Kidney (tissue), 14 donors: ENCODE data around the gene NDOR1. TPM values are rescaled to one million over a fixed set of nuclear protein-coding genes. Genes with fewer than 3 reads are reported as not detected.

Source experiments
- DNase-seq, 5 donors: peaks; one replicate each; pipeline ENCODE4 v3.0.0-alpha.2; 2013 to 2020
- FAIRE-seq: peaks from 2 replicates; lab custom pipeline; 2012; peaks lifted over from hg19 to GRCh38; lab: Jason Lieb, UNC
- H3K27ac ChIP-seq, 2 donors: one replicate each; pipeline ENCODE4 v1.7.0; 2013; ENCODE audit warnings: low read depth in 2 of 2, low read length in 2 of 2, inconsistent platforms in 1 of 2
- H3K27me3 ChIP-seq: one replicate; pipeline ENCODE4 v1.7.1; 2013; ENCODE audit warnings: low read length, inconsistent platforms; ENCODE audit not compliant: control insufficient read depth, insufficient read depth
- H3K36me3 ChIP-seq, 3 donors: one replicate each; pipeline versions ENCODE4 v1.7.0 to v1.7.1; 2013; ENCODE audit warnings: low read length in 3 of 3, control low read depth in 1 of 3, inconsistent platforms in 1 of 3; ENCODE audit not compliant: insufficient read depth in 3 of 3, control insufficient read depth in 2 of 3
- H3K4me1 ChIP-seq, 3 donors: one replicate each; pipeline versions ENCODE4 v1.7.0 to v1.7.1; 2013; ENCODE audit warnings: low read length in 3 of 3, inconsistent platforms in 1 of 3, low read depth in 1 of 3; ENCODE audit not compliant: control insufficient read depth in 2 of 3, insufficient read depth in 2 of 3
- H3K4me3 ChIP-seq, 3 donors: one replicate each; pipeline versions ENCODE4 v1.7.0 to v1.8.1; 2013; ENCODE audit warnings: low read length in 3 of 3, control low read depth in 1 of 3, inconsistent platforms in 1 of 3
- H3K9ac ChIP-seq, 3 donors: one replicate each; pipeline versions ENCODE4 v1.7.0 to v1.7.1; 2013; ENCODE audit warnings: low read length in 3 of 3, control low read depth in 1 of 3, inconsistent platforms in 1 of 3
- H3K9me3 ChIP-seq, 3 donors: one replicate each; pipeline versions ENCODE4 v1.7.0 to v1.7.1; 2013; ENCODE audit warnings: low read length in 3 of 3, control low read depth in 1 of 3, inconsistent platforms in 1 of 3; ENCODE audit not compliant: control insufficient read depth in 2 of 3, insufficient read depth in 1 of 3
- intact Hi-C: fragments of 100-400 bp; cut with DNase I; formaldehyde crosslinking; loops from one replicate; pipeline ENCODE4 v1.11.1; 2022
- polyA plus RNA-seq: library from polyadenylated mRNA; stranded (reverse); fragments of 350-450 nt; fragmentation: Illumina TruSeq; extraction: RNeasy Lipid Tissue Mini Kit (QIAGEN cat#74804); gene quantifications from one replicate; pipeline ENCODE4 v1.2.3, GENCODE V29; 2014; ENCODE audit warnings: low read depth, low replicate concordance; ENCODE audit not compliant: insufficient read depth
- total RNA-seq: library from RNA; stranded (reverse); fragmentation: NEBNext Ultra II Directional; extraction: Animal tissue kit (Norgen Biotek cat#: 25700); gene quantifications from one replicate; pipeline ENCODE4 v1.2.1, GENCODE V29; 2021
- TF ChIP-seq, protein P1 (sequence below): IDR thresholded peaks from 3 replicates; pipeline ENCODE4 v1.5.1; 2012; ENCODE audit warnings: mild to moderate bottlenecking, moderate library complexity, borderline replicate concordance; ENCODE audit not compliant: insufficient read depth; ENCODE audit errors: extremely low read depth
- donor health status: control.
- donor health status: control.
- donor health status: control.
- donor health status: control.
- donor health status: control.
- donor health status: DM: yes; HTN: yes; CAD: no.
- donor health status: Normal renal cell carcinoma (clear cell type).

The NDOR1 gene
- total and polyA plus RNA-seq, 2 donors from 2014 or later: 5.9 to 17.8 TPM

DNA sequence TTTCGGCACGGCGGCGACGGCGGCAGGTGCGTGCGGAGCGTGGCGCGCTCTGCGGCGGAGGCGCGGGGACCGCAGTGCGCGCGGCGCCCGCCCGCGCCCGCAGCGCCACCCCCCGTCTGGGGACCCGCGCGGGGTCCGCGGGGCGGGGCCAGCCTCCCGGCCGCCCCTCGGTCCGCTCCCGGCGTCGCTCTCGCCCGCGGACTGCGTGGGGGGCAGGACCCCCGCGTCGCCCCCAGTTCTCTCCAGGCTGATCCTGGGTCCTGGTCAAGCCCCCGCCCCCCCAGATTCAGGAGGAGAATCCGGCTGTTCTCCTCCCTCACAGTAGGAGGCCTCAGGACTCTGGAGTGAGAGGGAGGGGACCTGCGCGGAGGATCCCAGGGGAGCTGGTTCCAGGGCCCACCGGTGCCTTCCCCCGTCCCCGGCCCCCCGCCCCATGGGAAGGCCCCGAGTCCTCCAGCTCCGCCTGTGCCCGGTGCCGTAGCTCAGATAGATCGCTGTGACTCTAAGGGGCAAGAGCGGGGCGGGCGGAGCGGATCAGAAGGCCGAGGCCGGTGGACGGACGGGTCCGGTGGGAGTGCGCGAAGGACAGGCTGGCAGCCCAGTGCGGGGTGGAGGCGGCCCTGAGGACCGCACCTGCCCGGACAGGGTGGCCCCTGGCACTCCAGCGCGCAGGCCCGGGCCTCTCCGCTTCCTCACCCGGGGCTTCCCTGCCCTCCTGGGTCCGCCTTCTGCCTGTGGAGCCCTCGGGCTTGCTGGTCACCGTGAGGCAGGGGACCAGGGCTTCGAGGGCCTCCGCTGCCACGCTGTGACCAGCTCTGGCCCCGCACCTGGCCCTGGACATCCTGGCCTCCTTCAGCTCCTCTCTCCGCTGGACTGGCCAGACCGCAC is 16.9 kb downstream of the NDOR1 start, which contains the start of gene RNF208:
Gene RNF208 (minus strand): TSS at position 51 of the 888 bp plus-strand sequence. CDS start 1,028 bp downstream, outside the sequence.
- Histone ChIP-seq H3K4me1 (peaks cover 0 to 35% (median 8%) of the 10 kb centered on the region in 3 donors), H3K27me3 (no peaks in the 10 kb centered on the region), H3K27ac (peak within 1 kb of the TSS; percentile 9 to 85), H3K4me3 (peak within 1 kb of the TSS in 2 of 3 donors; percentile 34 to 81), H3K36me3 (no peaks in the 10 kb centered on the region), H3K9ac (peak within 1 kb of the TSS in 2 of 3 donors; percentile 52 to 71), H3K9me3 (no peaks in the 10 kb centered on the region)
- TF ChIP-seq, protein P1, sequence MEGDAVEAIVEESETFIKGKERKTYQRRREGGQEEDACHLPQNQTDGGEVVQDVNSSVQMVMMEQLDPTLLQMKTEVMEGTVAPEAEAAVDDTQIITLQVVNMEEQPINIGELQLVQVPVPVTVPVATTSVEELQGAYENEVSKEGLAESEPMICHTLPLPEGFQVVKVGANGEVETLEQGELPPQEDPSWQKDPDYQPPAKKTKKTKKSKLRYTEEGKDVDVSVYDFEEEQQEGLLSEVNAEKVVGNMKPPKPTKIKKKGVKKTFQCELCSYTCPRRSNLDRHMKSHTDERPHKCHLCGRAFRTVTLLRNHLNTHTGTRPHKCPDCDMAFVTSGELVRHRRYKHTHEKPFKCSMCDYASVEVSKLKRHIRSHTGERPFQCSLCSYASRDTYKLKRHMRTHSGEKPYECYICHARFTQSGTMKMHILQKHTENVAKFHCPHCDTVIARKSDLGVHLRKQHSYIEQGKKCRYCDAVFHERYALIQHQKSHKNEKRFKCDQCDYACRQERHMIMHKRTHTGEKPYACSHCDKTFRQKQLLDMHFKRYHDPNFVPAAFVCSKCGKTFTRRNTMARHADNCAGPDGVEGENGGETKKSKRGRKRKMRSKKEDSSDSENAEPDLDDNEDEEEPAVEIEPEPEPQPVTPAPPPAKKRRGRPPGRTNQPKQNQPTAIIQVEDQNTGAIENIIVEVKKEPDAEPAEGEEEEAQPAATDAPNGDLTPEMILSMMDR: no peak
- intact Hi-C loops: no loop called here
- FAIRE-seq (no peak), DNase-seq (peak in 2 of 5 donors; percentile 43 to 84)

DNA sequence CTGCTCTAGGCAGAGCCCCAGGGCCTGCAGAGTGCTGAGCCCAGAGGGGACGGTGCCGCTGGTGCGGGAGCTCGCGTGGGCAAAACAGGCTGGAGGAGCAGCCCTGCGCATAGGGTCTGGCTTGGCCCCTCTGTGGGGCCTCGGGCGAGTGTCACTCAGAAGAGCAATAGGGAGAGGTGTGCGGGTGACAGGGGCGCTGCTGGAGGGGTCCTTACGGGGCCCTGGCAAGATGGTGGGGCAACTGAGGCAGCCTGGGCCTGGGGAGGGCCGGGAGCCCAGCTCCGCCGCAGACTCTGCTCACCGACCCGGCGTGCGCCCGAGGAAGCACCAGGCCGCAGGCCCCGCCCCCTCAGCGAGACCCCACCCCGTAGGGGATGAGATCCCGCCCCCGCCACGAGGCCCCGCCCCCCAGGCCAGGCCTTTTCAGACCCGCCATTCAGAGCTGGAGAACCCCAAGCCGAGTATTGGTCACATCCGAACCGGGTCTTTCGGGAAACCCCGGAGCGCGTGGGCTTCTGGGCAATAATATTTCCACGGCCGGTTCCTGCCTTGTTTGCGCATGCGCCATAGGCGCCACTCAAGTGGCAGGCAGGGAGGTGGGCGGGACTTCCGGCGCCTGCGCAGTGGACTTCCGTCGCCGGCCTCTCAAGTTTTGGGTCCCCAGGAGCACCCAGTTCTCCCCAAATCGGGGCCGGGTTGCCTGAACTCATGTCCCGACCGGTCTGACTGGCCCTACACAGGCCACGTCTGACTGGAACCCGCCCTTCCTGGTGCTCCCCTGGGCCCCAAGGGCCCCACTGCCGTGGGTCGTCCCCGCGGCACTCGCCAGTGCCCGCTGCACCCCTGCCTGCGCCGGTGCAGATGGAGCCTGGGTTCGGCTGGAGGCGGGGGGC is 17.8 kb downstream of the NDOR1 start:
- Histone ChIP-seq H3K36me3 (no peaks in the 10 kb centered on the region), H3K9ac (peak overlapping the region in 2 of 3 donors; percentile 76 to 98), H3K9me3 (no peaks in the 10 kb centered on the region), H3K4me1 (peaks cover 0 to 33% (median 8%) of the 10 kb centered on the region in 3 donors), H3K27me3 (no peaks in the 10 kb centered on the region), H3K27ac (peak overlapping the region; percentile 85), H3K4me3 (peak overlapping the region; percentile 67 to 81 (median 67))
- TF ChIP-seq, protein P1: no peak
- DNase-seq: peak; percentile 98 to 99 (median 99)
- intact Hi-C loops: no loop called here
- peak; percentile 56 for FAIRE-seq

DNA sequence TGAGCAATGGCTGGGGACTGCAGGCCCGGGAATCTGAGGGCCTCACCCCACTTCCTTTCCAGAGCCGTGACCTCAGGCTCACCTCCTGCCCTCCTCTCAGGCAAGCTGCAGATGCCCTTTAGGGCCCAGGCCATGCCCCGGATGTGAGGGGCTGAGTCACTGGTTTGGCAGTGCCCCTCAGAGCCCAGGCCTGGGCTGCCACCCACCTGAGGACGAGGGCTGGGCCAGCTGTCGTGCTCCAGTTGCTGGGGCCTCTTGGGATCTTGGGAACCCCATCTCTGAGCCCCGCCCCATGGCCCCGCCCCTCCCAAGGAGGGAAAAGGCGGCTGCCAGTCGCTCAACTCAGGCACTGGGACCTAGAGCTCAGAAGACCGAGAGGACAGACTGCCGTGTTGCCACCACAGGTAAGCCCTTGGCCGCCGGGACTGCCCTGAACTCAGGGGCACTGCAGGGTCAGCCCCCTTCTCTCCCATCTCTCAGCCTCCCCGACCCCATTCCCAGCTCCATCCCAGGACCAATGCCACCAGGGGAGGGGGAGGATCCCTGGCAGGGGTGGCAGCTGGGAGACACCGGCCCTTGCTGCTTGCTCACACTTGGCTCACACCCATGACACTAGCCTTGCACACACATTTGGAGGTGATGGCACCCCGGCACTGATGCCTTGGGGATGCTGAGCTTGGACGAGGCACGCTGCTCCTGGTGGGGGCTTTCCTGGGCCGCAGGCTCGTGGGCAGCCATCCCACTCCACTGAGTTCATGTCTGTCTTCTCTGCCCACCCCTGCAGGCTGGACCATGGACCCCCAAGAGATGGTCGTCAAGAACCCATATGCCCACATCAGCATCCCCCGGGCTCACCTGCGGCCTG is 19.6 kb downstream of the NDOR1 start, which contains the start of gene CYSRT1:
Gene CYSRT1 (plus strand): TSS at position 345 of the 865 bp plus-strand sequence. CDS start 448 bp downstream, at position 793.
- TF ChIP-seq, protein P1: no peak
- Histone ChIP-seq H3K27ac (no peak within 1 kb of the TSS), H3K9ac (peak within 1 kb of the TSS in 1 of 3 donors; percentile 98), H3K4me1 (peaks cover 0 to 35% (median 18%) of the 10 kb centered on the region in 3 donors), H3K36me3 (no peaks in the 10 kb centered on the region), H3K27me3 (no peaks in the 10 kb centered on the region), H3K9me3 (no peaks in the 10 kb centered on the region), H3K4me3 (peak within 1 kb of the TSS in 2 of 3 donors; percentile 67 to 81)
- peak in 1 of 5 donors; percentile 65 for DNase-seq
- FAIRE-seq: no peak
- intact Hi-C loops: no loop called here
